NCI-H345 treated with DMSO at 0.1 percent for 48 hours (cell line): ENCODE results near the gene NUAK2.

ENCODE experiments used
- DNase-seq: peaks from one replicate; lab custom pipeline; 2025; ENCODE audit not compliant: unreplicated experiment; lab: John Stamatoyannopoulos, UW

Gene NUAK2

DNA sequence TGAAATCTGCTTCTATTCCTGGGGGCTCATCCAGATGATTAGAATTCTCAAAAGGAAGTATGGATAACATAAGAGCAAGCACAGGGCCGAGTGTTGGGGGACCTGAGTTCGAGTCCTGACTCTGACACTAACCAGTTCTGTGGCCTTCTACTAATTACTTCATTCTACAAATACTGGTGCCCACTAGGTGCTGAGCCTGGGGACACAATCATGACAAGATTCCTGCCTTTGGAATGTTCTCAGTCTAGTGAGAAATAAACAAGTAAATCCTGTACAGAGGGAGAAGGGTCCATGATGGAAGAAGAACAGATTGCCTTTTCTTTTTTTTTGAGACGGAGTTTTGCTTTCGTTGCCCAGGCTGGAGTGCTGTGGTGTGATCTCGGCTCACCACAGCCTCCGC, 2.2 kb upstream of the NUAK2 start:
- DNase-seq = no peak

DNA sequence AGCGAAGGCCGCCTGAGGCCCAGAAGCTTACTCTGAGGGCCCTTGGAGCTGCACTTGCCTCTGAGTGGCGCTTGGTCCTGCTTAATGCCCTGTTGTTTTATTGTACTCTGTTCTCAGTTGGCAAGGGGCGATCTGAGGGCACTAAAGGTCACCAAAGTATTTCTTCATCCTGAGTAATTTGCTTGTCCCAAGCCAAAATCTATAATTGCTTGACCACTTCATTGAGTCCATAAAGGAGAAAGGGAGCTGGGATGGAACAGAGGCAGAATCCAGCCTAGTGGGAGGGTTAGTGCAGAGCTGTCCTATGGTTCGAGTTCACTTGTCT, 376 bp upstream of the NUAK2 start:
- DNase-seq = no peak

GRCh38 chr1:205319081-205320018, 2.2 kb downstream of the NUAK2 start:
- DNase-seq = peak; percentile 56

DNA sequence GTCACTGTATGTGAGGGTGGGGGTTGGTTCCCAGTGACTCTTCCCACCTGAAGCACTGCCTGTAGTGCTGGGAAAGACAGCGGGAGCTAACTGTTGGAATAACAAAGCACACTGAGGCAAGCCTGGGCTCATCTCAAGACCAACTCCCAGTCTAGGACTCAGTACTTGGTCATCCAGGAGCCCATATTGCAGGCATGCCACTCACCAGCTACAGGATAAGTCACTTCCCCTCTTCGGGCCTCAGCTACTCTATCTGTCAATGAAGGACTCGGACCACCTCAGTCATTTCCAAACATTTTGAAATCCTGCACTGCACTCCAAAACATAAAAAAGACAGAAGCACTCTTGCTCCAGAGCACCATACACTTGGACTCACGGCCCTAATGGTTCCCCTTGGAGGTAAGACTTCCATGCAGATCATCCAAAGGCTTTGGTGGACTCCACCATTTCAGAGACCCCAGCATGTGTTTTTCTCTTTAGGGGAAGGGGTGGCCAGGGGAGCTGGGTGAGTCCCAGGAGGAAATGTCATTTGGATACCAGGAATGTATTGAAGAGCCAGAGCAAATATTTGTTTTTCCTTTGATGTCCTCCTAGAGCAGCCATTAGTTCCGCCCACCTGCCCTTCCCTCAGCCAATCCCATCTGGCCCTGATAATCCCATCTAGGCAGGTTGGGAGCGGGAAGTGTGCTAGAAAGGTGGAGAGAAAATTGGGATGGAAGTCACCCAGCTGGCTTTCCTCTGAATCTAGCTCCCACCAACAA, 3.1 kb downstream of the NUAK2 start:
- peak; percentile 89 for DNase-seq

- DNase-seq = peak; percentile 51
Measured at GRCh38 chr1:205317311-205317917, 4.1 kb downstream of the NUAK2 start.

- no peak for DNase-seq
Measured at GRCh38 chr1:205316161-205316566, 5.4 kb downstream of the NUAK2 start.

DNA sequence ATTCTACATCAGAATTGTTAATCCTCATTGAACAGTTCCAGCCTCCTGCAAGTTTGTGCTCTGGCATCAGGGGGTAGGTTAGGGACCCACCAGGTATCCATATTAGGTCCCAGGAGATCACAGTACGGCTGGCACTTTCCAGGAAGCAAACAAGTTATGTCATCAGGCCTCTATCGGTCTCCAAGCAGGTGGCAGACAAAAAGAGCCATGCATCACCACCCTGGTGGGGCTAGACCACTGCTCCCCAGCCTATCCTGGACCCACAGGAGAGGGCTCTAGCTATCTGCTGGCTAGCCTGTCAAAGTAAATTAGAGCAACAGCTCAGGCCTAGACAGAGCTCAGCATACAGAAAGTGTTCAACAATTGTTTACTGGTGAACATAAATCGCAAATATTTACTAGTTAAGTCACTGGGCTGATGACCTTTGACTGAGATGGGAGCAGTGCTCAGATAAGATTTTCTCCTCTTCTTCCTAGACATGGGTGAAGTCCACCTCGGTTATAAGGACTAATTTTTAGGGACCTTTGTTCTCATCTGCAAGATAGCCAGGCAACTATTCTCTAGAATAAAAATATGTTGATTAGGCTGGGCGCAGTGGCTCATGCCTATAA, 6.4 kb downstream of the NUAK2 start:
- DNase-seq = peak; percentile 23

- no peak for DNase-seq
Measured at GRCh38 chr1:205313563-205314308, 7.8 kb downstream of the NUAK2 start.

DNA sequence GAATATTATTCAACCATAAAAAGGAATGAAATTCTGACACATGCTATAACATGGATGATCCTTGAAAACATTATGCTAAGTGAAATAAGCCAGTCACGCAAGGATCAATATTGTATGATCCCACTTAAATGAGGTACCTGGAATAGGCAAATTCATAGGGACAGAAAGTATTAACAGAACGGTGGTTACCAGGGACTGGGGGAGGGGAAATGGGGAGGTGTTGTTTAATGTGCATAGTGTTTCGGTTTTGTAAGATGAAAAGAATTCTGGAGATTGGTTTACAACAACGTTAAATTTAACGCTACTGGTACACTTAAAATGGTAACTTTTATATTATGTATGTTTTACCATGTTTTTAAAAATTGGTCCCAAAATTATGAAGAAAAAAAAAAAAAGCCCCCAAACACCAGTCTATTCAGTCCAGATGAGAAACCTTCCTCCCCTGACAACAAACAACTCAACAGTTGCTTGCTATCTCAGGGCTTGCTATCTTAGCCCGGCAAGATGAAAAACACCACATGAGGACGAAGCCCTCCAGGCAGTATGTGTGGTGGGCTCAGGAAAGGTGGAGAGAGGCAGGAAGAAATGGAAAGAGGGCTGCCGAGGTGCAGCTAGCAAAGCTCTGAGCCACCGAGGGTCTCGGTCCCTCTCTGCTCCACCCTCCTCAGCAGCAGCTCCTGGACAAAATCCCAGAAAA, 8.5 kb downstream of the NUAK2 start:
- no peak for DNase-seq

GRCh38 chr1:205310976-205311704, 10.4 kb downstream of the NUAK2 start:
- DNase-seq = no peak

DNA sequence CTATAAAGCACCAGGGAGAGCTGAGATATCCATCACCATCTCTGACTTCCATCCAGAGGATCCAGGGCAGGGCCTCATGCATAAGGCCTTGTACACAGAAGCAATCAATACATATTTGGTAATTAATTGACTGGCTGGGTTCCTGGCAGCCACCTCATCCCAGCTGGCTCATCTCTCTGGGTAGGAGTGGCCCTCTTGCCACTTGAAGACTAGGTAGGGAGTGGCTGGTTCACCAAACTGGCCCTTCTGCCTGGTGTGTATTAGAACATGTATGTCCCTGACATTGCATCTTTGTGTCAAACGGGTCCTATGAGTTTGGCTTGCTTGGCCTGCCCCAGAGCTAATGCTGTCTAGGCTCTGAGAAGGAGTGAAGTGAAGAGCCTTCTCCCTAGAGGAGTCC, 11.8 kb downstream of the NUAK2 start:
- no peak for DNase-seq

DNA sequence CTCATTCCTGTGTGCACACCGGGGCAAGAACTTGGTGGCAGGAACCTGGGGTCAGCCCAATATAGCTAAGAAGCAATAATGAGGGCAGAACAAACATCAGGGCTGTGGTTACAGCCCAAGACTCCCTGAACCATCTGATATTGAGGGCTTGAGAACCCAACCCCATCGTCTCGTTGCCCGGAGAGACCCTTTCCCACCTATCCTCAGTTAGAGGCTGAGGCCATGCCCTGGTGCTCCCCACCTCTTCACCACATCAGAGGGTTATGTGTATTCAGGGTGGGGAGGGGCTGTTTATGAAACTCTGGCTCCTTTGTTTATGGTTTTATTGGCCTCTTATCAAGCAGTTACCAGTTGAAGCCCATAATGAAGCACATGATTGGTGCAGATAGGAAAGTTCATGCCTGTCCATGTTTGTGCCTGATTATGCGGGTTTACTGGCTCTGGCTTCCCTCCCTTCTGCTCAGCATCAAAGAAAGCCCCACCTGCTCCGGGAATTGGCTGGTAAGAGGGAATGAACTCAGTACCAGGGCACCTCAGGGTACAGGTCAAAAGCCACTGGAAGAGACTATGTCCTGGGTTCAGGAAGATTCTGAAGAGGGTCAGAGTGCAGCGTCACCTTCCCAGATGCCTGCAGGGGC, 14.5 kb downstream of the NUAK2 start:
- DNase-seq = no peak

DNA sequence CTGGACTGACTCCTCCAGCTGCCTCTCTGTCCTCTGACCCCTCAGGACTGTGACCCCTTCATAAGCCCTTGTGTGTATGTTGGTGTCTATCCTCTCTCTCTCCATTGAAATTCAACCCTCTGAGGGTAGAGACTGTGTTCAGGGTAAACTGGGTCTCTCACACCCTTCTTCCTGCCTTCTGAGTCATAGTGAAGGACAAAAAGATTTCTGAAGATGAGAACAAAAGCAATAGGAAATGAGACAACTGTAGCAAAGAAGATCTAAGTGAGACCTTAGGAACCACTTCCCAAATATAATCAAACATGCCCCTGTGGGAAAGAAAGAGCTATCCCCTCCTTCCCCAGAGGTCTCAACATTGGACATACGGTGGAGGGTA, 16.9 kb downstream of the NUAK2 start:
- no peak for DNase-seq

DNA sequence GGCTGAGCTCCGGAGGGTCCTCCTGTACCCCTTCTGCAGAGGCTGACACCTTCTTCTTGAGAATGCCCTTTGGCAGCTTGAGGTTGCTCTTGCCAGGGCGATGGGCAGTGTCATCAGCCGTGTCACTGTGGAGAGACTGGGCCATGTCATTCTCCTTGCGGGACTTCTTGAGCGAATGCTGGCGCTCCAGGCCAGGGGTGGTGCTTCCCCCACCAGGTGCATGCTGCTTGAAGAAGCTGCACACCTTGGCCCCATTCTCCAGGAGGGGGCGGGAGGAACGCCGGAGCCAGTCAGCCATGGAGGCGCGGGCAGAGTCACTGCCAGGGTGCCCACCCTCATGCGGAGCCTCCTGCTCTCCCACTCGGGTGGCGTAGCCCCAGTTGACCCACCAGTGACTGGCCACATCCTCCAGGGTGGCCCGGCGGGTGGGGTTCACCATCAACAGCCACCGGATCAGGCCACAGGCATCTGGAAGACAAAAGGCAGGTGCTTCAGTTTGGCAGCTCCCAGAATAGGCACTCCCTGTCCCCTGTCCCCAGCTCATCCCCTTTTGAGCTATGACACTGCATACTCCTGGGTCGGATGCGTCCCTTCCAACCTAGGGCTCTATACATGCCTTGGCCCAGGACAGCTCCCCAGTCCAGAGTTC, 17.4 kb downstream of the NUAK2 start:
- DNase-seq = no peak

DNA sequence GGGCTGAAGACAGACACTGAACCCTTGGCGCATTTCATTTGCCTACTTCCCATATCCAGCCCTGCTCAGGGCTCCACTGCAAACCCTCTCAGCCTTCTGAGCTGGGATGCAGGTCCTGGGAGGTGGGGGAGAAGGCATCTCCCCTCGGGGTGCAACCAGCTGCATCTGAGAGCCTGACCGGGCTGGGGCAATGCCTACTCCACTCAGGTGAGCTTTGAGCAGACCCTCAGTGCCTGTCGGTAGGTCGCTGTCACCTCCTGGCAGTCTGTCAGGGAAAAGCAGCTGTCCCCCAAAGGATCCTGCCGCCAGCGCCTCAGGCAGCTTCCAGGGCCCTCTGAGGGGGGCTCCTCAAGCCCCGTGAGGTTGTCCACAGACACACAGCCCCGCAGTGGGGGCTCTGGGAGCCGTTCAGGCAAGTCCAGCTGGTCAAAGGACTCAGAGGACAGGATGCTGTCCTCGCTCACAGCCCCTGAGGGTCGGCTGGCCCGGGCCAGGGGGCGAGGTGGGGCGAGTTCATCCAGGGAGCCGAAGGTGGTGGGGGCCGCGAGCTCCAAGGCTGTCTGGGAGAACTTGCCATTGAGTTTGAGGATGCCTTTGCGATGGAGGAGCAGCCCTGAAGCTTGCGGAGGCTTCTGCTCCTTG, 18.2 kb downstream of the NUAK2 start:
- DNase-seq = no peak

DNA sequence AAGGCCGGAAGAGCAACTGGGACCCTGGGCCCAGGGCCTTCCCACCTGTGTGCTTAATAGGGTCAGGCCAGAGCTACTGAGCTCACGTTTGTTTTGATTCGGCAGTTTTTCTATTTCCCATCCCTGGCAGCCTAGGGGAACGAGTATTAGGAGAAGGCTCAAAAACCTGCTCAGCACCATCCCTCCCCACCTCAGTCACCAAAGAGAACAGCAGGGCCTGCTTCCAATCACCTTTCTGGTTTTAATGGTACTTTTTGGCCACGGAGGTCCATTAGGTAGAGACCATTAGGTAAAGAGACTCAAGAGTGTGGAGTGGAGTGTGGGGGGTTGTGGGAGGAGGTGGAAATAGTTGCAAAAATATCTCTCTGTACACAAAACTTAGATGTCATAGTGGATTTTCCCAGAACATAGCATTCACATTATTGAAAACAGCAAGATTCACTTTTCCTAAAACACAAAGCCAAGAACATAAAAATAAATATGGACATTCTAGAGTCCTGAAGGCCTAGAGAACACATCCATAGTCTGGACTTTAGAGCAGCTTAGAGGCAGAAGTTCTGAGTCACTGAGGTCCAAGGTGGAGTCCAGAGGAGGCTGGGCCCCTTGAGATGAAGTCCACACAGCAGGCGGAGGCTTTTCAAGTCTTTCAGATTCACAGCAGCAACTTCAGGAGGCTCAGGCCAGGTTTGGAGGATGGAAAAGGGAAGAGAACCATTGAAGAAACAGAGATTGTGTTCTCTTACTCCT, 19.5 kb downstream of the NUAK2 start:
- DNase-seq = no peak

DNA sequence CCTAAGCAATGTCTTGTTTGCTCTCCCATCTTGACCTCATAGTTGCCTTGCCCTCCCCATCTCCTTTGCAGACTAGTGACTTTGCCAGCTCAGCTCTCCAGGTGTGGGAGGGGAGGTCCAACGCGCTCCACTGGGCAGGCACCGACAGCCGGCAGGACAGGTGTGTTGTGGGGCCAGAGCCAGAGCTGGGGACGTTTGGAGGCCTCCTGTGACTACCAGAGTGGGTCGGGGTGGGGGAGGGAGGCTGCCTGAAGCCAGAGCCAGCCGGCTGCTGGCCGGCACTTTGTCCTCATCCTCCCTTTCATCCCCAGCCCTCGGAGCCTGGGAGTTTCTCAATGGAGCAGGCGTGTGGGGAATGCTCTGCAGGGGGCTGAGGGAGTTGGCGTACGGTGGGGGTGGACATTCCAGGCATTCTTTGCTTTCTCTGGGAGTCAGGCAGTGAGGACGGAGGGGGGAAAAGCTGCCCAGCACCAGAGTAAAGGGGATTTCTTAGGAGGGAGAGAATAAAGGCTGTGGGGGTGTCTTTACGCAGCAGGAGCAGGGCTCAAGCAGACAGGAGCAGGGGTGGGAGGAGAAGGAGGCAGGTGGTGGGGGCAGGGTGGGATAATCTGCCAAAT, 20.2 kb downstream of the NUAK2 start:
- no peak for DNase-seq
